Stimulated activated CD4-positive, alpha-beta T cell treated with anti-CD3 and anti-CD28 coated beads, Interleukin-4, amount 100 ng/mL, for 48 hours (primary cell): ENCODE data around the gene CRPPA.
"Not testable (repeated sequence)": the region's sequence is repeated elsewhere in the genome, so short reads cannot be mapped to it uniquely, and the experiment has no call there.

Source experiments
- DNase-seq, 2 donors: peaks; one replicate each; pipeline ENCODE4 v3.0.0-alpha.2; 2020; ENCODE audit warnings: low read depth in 2 of 2

Gene CRPPA

DNA sequence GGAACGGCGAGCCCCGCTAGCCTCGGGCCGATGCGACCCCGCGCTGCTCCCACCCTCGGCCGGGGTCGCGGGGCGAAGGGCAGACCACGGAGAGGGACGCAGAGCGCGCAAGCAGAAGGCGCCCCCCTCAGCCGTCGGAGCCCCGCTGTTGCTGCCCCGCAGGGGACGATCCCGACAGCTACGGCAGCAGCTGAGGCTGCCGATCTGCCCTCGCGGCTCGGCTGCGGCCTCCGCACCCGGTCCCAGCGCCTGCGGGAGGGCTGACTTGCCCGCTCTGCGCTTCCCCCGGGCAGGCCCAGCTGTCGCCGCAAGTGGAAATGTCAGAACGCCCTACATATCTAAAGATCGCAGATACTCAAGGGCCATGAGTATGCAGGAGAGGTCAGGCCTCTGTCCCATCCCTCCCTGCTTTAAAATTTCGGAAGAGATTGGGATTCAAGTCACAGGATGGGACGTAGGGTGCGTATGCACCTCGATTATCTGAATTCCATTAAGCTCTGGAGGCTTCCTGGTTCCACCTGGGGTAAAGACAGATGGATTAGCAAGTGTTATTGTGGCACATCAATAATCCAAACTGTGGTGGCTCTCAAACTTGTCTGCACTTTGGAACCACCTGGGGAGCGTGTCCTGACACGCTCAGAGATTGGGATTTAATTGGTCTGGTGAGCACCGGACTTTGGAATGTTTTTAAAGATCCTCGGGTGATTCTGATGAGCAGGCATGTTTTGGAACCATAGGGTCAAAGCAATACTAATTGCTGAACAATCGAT lies at the start of gene CRPPA:
TSS of gene CRPPA (minus strand) at position 206 of the 770 bp plus-strand sequence. CDS start 216 bp downstream, outside the sequence.
- DNase-seq, result peak; percentile 8 to 18

- no peak for DNase-seq
These were observed 44.4 kb upstream of the CRPPA start, which contains the start of gene SOSTDC1 for GRCh38 chr7:16465469-16466361. TSS of gene SOSTDC1 (minus strand) at chr7:16465738. CDS start at chr7:16465668, 70 bp downstream.

- no peak for DNase-seq
These were observed 42.8 kb upstream of the CRPPA start for GRCh38 chr7:16463949-16464715.

- DNase-seq, result no peak
These were observed 42.2 kb upstream of the CRPPA start for GRCh38 chr7:16463520-16463919.

DNA sequence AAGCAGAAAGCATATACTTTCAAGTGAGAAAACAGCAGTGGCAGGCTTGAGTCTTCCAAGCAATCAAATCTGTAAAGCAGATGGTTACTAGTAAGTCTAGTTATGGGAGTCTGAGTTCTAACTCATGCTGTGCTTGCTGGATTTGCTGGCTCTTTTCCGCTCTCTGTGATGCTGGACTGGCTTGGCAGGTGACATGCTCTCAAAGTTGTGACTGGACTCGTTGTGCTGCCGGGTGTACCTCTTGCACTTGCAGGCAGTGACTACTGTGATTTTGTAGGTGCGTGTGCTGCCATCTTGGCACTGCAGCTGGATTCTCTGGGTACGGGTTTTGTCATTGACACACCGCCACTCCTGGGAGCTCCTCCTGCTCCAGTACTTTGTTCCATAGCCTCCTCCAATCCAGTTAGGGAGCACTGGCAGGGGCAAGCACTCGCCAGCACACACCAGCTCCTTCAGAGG lies 41.1 kb upstream of the CRPPA start:
- DNase-seq, result no peak

GRCh38 chr7:16460789-16461493 lies 39.6 kb upstream of the CRPPA start:
- DNase-seq, result no peak

DNA sequence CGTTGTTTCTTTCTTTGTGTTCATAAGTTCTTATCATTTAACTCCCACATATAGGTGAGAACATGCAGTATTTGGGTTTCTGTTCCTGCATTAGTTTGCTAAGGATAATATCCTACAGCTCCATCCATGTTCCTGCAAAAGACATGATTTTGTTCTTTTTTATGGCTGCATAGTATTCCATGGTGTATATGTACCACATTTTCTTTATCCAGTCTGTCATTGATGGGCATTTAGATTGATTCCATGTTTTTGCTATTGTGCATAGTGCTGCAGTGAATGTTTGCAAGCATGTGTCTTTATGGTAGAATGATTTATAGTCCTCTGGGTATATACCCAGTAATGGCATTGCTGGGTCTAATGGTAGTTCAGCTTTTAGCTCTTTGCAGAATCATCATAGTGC lies 35.0 kb upstream of the CRPPA start:
- DNase-seq, result not testable (repeated sequence)

DNA sequence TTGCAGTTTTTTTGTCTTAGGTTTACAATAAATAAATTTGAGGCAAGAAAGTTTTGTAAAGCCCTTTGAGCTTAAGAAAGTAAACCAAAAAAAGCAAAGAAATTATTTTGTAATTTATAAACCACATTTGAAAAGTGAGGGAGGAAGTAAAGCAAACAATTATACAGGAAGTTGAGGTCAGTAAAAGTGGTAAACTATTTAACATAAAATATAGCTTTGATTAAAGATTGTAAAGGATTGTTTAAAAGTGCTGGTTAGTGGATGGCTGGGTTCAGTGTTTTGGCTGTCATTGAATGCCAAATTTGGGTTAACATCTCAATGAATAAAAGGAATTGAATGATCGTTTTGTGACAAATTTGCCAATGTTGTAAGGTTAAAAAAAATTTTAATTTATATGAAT lies 34.3 kb upstream of the CRPPA start:
- no peak for DNase-seq

GRCh38 chr7:16450366-16450765 lies 29.0 kb upstream of the CRPPA start:
- DNase-seq, result no peak

DNA sequence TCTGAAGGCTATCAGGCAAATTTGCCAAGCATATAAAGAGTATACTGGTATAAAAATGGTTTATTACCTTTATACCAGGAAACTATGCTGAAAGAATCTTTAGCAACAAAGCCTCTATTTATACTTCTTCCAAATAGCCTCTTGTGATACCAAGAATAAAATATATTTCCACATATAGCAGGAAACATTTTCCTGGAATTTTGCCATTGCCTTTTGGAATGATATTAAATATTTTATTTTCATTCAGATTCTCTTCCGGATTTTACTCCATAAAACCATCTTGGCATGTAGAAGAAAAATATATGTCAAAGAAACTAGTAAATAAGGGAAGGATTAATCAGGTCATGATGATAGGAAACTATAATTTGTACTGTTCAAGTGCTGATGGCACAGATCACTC lies 26.5 kb upstream of the CRPPA start:
- no peak for DNase-seq

DNA sequence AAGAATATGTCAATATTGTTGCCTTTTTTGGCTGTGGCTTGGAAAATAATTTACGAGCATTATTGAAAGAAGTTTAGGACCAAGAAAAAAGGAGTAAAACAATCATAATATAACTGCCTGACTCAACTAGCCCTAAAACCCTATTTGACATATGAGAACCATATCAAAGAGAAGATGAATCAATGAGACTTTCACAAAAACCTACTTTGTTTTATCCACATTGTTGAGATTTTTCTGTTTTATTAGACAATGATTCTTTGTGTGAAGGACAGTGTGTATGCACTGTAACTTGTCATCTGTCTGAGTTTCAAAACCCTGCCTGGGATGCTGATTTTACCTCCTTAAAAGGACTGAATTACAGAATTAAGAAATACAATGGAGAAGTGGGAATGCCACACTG lies 25.2 kb upstream of the CRPPA start:
- no peak for DNase-seq

DNA sequence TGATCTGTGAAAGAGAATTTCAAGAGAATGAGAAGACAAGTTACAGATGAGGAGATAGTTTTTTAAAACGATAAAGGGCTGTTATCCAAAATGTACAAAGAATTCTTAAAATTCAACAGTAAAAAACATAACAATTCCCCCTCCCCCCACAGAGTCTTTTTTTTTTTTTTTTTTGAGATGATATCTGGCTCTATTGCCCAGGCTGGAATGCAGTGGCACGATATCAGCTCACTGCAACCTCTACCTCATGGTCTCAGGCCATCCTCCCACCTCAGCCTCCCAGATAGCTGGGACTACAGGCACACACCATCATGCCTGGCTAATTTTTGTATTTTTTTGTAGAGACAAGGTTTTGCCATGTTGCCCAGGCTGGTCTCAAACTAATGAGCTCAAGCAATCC lies 22.5 kb upstream of the CRPPA start:
- not testable (repeated sequence) for DNase-seq

GRCh38 chr7:16438988-16439387 lies 17.6 kb upstream of the CRPPA start:
- no peak for DNase-seq

GRCh38 chr7:16436306-16436705 lies 15.0 kb upstream of the CRPPA start:
- no peak for DNase-seq

GRCh38 chr7:16433568-16434122 lies 12.3 kb upstream of the CRPPA start:
- DNase-seq, result no peak

DNA sequence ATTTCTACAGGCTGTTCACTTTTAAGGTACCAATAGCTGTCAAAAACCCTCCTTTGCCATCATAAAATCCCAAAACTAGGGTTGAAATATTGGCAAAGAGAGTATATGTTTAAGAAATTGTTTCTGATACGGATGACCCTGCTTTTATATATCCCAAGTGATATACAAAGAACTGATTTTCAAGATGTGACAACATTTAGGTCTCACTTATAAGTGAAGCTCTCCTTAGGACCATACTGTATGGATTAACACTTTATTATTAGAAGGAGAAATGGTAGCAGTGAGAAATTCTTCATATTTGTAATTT lies 11.0 kb upstream of the CRPPA start:
- no peak for DNase-seq

GRCh38 chr7:16431646-16432424 lies 10.5 kb upstream of the CRPPA start:
- no peak for DNase-seq

DNA sequence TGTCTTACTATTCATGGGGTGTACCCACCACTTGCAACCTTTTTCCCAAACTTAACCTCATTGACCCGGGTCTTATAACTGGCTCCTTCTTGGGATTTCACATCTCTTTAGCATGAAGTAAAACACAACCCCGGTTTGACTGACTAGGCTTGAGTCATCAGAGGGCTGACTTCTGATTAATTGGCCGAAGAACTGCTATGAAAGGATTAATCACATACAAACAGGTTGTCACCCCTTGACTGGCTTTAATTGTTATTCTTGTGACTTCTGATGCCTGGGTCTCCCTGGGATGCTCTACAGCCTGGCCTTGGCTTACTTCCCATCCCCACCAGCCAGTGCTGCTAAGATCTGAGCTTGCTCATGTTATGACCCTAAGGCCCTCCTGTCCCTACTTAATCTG lies 8.8 kb upstream of the CRPPA start:
- no peak for DNase-seq

DNA sequence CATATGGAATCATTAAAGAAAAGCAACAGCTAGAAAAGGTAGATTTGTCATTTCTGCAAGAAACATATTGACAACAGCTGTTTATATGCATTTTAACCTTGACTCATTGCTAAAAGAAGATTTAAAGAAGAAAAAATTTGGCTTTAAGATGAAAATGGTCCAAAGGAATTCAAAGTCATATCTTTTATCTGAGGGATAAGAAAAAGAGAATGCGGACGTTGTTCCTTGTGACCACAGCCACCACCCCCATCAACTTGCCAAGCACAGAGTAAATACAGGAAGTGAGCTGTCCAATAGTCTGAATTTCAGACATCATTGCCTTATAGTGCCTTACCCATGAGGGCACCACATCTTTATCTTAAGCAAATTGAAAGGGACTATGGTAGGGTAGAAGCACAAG lies 7.3 kb upstream of the CRPPA start:
- no peak for DNase-seq

DNA sequence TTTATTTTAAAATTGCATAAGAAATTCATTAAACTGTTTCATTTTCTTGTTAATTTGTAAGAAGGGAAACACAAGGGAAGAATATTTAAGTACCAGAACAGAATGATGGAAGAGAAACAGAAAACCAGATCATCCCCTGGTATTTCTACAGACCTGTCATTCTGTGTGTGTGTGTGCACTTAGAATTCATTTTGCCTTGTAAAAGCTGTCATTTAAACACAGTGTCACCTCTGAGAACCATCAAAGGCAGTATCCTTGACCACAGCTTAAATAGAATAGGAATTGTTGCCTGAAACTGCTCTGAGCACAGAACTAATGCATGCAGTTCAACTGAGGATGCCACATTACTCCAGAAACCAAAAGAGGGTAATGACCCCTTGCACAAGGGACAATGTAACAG lies 6.8 kb upstream of the CRPPA start:
- no peak for DNase-seq
